WERI-Rb-1 (cell line): Measurements from ENCODE around the gene OSBPL5.

Experiments
- DNase-seq: peaks from one replicate; pipeline ENCODE4 v3.0.0-alpha.2; 2020
- H3K27ac ChIP-seq: fragments of 250-450 bp; sonication (Bioruptor Pico); 2 replicates; pipeline ENCODE4 v1.5.1; 2020; ENCODE audit warnings: mild to moderate bottlenecking, moderate library complexity
- H3K27me3 ChIP-seq: fragments of 250-450 bp; sonication (Bioruptor Pico); 2 replicates; pipeline ENCODE4 v1.5.1; 2021; ENCODE audit warnings: mild to moderate bottlenecking, low read depth, moderate library complexity; ENCODE audit not compliant: insufficient read depth, severe bottlenecking
- H3K36me3 ChIP-seq: fragments of 250-450 bp; sonication (Bioruptor Pico); 2 replicates; pipeline ENCODE4 v1.5.1; 2020; ENCODE audit warnings: mild to moderate bottlenecking, moderate library complexity
- H3K4me3 ChIP-seq: 2 replicates; pipeline ENCODE4 v1.5.1; 2011; ENCODE audit warnings: low read depth, mild to moderate bottlenecking, control low read depth, low read length
- H3K9me3 ChIP-seq: fragments of 250-450 bp; sonication (Bioruptor Pico); 2 replicates; pipeline ENCODE4 v1.5.1; 2021; ENCODE audit warnings: mild to moderate bottlenecking, moderate library complexity; ENCODE audit not compliant: severe bottlenecking
- TF ChIP-seq, protein P1 (sequence below): IDR thresholded peaks from 2 replicates; pipeline ENCODE4 v1.5.1; 2011; ENCODE audit warnings: low read depth, mild to moderate bottlenecking, control low read depth, inconsistent platforms, low read length

The OSBPL5 gene

DNA sequence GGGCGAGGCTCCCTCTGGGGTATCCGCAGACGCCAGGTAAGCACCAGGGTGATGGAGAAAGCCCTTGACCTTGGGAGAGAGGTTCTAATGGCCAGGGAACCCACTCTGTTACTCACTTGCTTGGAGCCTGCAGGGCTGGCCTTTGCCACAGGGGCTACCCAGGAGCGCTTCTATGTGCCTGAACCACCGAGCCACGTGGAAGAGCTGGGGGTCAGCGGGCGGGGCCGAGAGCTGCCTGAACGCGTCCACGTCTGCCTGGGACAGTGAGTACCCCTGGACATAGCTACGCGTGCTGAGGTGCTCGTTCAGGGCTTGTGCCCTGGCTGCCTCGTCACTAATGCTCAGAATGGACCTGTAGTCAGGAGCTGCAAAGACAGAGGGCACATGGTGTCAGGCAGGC lies 117.5 kb downstream of the OSBPL5 start:
- Histone ChIP-seq H3K27me3 (no peaks in the 10 kb centered on the region), H3K36me3 (peaks cover 34% of the 10 kb centered on the region), H3K9me3 (no peaks in the 10 kb centered on the region), H3K27ac (no peak overlapping the region), H3K4me3 (no peak overlapping the region)
- TF ChIP-seq, protein P1, sequence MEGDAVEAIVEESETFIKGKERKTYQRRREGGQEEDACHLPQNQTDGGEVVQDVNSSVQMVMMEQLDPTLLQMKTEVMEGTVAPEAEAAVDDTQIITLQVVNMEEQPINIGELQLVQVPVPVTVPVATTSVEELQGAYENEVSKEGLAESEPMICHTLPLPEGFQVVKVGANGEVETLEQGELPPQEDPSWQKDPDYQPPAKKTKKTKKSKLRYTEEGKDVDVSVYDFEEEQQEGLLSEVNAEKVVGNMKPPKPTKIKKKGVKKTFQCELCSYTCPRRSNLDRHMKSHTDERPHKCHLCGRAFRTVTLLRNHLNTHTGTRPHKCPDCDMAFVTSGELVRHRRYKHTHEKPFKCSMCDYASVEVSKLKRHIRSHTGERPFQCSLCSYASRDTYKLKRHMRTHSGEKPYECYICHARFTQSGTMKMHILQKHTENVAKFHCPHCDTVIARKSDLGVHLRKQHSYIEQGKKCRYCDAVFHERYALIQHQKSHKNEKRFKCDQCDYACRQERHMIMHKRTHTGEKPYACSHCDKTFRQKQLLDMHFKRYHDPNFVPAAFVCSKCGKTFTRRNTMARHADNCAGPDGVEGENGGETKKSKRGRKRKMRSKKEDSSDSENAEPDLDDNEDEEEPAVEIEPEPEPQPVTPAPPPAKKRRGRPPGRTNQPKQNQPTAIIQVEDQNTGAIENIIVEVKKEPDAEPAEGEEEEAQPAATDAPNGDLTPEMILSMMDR: no peak
- no peak for DNase-seq

DNA sequence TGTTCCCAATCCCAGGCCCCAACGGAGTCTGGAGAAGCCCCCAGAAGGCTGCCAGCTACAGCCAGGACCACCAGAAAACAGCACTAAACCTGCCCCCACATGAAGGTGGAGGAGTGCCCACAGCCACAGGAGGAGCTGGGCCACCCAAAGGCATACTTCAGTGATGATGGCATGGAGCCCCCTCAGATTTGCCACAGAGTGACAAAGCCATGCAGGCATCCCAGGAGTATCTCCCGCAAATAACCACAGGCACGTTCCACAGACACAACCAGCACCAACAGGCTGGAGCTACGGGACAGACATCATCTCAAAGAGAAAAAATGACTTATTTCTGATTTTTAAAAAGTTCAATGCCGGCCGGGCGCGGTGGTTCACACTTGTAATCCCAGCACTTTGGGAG lies 118.5 kb downstream of the OSBPL5 start:
- Histone ChIP-seq H3K4me3 (no peak overlapping the region), H3K27ac (no peak overlapping the region), H3K36me3 (peaks cover 29% of the 10 kb centered on the region), H3K27me3 (no peaks in the 10 kb centered on the region), H3K9me3 (no peaks in the 10 kb centered on the region)
- TF ChIP-seq, protein P1: no peak
- no peak for DNase-seq

DNA sequence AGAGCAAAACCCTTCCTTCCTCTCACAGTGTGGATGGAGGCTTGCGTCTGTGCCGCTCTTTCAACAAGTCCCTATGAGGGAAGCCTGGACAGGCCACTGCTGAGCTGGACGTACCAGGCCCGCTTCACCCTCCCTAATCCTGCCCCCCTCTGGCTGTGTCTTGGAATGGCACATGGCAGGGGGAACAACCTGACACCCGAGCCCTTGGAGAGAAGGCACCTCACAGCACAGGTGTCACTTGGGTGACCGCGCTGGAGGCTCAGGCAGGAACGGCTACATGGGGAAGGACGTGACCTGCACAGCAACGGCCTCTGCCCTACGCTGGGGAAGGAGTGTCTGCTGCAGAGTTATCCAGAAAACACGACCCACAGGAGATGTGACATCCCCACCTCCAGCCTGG lies 118.9 kb downstream of the OSBPL5 start:
- Histone ChIP-seq H3K27ac (no peak overlapping the region), H3K4me3 (no peak overlapping the region), H3K27me3 (no peaks in the 10 kb centered on the region), H3K9me3 (no peaks in the 10 kb centered on the region), H3K36me3 (peaks cover 32% of the 10 kb centered on the region)
- DNase-seq: peak; percentile 51
- TF ChIP-seq, protein P1: peak; percentile 56

DNA sequence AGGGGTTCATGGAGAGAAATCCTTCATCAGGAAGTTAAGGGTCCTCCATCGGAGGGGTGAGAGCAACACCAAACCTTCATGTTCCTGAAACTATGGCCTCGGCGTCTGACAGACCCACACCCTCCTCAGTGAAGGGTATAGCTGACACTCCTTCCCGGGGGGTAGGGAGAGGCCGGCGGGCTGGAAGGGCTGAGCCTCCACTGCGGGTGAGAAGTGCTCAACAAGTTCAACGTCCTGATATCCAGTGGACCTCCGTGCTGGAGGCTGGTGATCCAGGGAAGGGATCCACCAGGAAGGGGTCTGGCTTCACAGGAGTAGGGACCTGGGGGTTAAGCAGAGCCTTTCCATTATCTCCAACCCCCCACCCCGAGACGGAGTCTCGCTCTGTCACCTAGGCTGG lies 120.2 kb downstream of the OSBPL5 start:
- H3K9me3 ChIP-seq: no peaks in the 10 kb centered on the region
- TF ChIP-seq, protein P1: no peak
- no peaks in the 10 kb centered on the region for H3K27me3 ChIP-seq
- no peak overlapping the region for H3K4me3 ChIP-seq
- no peak overlapping the region for H3K27ac ChIP-seq
- DNase-seq: no peak
- H3K36me3 ChIP-seq: peaks cover 37% of the 10 kb centered on the region

DNA sequence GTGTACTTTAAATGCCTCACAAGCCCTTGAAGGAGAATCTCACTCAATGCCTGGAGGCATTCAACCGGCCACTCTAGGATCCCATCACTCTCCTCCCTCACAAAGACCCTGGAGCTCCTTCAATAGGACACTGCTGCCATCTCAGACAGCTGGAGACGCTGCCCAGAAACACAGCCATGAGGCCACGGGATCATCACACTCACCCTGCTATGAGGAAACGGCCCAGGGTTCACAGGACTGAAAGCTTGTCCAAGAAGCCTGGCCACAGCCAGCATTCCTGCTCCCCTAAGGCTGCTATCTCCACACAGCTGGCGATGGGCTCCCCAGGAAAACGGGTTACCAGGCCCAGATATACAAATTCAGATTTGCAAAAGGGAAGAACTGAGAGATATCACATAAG lies 121.1 kb downstream of the OSBPL5 start:
- no peak for DNase-seq
- no peaks in the 10 kb centered on the region for H3K27me3 ChIP-seq
- H3K36me3 ChIP-seq: peaks cover 41% of the 10 kb centered on the region
- no peak overlapping the region for H3K27ac ChIP-seq
- no peak overlapping the region for H3K4me3 ChIP-seq
- H3K9me3 ChIP-seq: no peaks in the 10 kb centered on the region
- TF ChIP-seq, protein P1: no peak

DNA sequence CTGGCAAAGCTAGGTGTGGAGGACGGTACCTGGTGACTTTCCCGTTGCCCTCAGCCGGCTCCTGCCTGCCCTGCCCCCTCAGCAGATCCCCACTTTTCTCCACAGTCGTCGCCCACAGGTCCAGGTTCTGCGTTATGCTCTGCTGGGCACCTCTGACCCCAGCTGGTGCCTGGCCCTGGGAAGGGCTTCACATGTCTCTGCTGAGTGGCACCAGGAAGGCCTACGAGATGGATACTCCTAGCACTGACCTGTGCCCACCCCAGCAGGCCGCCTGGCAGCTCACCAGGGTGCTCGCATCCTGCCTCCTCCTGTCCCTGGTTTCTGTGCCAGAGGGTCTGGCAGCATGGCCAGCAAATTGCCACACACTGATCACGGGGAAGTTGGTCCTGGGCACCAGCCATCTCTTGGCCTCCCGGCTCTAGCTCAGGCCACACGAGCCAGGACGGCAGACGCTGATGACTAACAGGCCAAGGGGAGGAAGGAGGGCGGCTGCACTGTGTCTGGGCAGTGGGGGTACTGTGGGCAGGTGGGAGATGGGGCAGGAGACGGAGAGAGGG lies 121.7 kb downstream of the OSBPL5 start:
- H3K9me3 ChIP-seq: no peaks in the 10 kb centered on the region
- H3K27me3 ChIP-seq: no peaks in the 10 kb centered on the region
- TF ChIP-seq, protein P1: no peak
- no peak overlapping the region for H3K27ac ChIP-seq
- H3K4me3 ChIP-seq: no peak overlapping the region
- peaks cover 46% of the 10 kb centered on the region for H3K36me3 ChIP-seq
- DNase-seq: no peak
